ENCODE data around the gene SUCLG2.
"Not testable (repeated sequence)": the region's sequence is repeated elsewhere in the genome, so short reads cannot be mapped to it uniquely, and the experiment has no call there.

The SUCLG2 gene

DNA sequence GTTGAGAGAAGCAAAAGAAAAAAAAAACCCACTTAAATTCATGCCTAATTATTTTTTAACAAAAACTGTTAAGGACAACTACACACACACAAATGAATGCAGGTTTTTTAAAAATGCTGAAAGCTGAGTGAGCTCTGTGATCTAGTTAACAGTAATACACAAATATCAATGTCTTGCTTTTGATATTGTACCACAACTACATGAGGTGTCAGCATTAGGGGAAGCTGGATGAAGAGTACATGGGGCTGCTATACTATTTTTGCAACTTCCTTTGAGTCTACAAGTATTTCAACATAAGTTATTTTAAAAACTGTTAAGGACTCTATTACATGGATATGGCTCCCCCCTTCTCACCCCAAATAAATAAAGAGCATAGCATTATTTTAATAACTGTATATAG lies 44.7 kb downstream of the SUCLG2 start:
- no peak for DNase-seq (ENCODE audit: low read depth)

DNA sequence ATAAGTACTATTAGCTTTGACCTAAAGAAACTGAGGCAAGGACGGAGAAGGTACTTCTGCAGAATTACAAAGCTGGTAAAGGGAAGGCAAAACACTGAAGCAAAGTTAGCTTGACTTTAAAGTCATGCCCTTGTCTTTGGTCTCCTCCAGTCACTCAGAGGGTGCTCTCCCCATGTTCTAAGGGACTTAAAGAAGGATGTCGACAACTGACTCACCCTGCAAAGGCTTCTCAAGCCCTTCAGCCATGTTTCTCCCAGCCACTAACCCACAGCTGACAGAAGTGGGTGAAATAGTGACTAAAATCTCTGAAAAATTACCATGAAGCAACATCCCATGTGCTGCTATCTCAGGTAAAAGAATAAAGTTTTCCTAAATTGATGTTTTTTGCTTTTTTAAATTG lies 46.4 kb downstream of the SUCLG2 start:
- no peak for DNase-seq (ENCODE audit: low read depth)

DNA sequence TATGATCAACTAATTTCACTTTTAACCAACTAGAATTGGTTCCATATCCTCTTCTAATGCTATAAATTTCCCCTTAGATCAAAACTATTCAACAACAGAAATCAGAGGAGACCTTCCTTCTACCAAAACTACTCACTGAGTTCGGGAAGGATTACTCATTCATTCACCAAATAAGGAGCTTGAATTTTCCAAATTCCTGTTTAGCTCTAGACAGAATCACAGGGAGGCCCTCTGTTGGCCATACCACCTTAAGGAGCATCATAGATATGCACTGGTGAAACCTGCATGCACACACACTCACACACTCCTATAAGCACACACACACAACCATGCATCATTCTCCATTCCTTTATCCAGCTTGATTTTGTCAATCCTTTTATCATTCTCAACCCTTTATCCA lies 49.0 kb downstream of the SUCLG2 start:
- DNase-seq (ENCODE audit: low read depth), result no peak

DNA sequence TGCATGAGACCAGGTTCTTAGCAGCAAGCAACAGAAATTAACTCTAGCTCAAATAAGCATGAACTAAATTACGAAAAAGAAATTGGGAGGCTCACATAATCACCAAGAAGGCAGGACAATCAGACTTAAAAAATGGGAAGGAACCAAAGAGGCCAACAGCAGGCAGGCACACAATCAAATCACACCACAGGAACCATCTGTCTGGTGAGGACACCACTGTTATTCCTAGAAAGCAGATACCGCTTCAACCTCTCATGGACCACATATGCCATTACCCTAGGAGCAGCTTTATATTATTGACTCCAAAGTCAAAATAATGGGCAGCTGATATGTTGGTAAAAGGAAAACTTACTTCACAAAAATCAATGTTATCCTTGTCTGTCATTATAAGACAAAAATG lies 51.6 kb downstream of the SUCLG2 start:
- DNase-seq (ENCODE audit: low read depth), result no peak

GRCh38 chr3:67601919-67602608 lies 52.3 kb downstream of the SUCLG2 start:
- DNase-seq (ENCODE audit: low read depth), result no peak

DNA sequence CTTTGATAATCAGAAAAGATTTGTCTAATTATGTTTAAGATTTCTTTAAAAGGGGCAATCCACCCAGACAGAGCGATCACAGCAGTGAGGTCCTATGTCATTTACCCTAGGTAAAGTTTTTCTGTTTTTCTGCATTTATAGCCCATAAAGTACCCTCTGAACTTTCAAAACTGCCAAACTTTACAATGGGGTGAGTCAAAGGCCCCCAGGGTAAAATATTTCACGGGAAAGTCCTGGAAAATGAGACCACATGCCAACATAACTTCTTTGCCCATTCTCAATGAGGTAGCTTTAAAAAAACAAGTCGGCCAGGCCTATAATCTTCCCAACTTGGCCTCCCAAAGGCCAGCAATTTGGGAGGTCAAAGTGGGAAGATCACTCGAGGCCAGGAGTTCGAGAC lies 53.0 kb downstream of the SUCLG2 start:
- no peak for DNase-seq (ENCODE audit: low read depth)

DNA sequence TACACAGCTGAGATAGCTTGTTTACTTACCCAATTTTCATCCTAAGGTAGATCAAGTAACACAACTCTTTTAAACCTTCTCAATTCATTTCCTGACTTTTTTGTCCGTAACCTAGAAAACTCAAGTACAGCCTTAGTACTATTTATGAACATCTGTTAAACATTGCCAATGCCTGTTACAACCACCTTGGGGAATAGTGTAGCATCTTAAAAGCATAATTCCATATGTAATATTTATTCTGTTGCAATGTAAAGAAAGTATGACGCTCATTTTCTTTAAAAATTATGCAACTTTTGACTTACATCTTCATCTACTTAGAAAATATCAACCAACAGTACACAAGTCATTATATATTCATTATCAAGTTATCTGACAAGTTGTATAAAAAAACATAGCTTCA lies 54.6 kb downstream of the SUCLG2 start:
- no peak for DNase-seq (ENCODE audit: low read depth)

GRCh38 chr3:67598814-67599556 lies 55.4 kb downstream of the SUCLG2 start:
- no peak for DNase-seq (ENCODE audit: low read depth)

GRCh38 chr3:67595424-67595823 lies 59.0 kb downstream of the SUCLG2 start:
- DNase-seq (ENCODE audit: low read depth), result no peak

GRCh38 chr3:67593761-67594234 lies 60.6 kb downstream of the SUCLG2 start:
- DNase-seq (ENCODE audit: low read depth), result no peak

DNA sequence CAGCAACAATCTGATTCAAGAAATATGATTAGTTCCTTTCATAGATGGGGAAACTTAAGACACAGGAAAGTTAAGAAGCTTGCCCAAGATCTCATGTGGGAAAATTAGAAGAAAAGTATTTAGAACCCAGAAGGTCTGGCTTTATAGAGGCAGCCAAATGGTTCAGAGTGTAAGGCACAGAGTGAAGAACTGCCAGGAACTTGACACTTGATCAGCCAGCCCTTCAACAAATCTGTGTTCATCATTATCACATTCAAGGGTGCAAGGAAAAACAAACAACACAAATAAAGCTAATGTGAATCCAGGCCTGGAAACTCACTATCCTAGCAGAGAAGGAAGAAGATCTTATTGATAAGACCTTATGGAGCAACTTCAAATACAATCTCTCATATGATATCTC lies 62.4 kb downstream of the SUCLG2 start:
- no peak for DNase-seq (ENCODE audit: low read depth)

GRCh38 chr3:67587811-67588210 lies 66.6 kb downstream of the SUCLG2 start:
- no peak for DNase-seq (ENCODE audit: low read depth)

- no peak for DNase-seq (ENCODE audit: low read depth)
Measured at GRCh38 chr3:67587301-67587700, 67.1 kb downstream of the SUCLG2 start.

DNA sequence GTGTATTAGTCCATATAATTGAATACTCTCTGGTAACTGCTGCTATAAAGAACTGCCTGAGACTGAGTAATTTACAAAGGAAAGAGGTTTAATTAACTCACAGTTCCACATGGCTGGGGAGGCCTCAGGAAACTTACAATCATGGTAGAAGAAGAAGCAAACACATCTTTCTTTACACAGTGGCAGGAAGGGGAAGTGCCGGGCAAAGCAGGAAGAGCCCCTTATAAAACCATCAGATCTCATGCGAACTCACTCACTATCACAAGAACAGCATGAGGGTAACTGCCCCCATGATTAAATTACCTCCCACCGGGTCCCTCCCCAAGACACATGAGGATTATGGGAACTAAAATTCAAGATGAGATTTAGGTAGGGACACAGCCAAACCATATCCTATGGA lies 69.8 kb downstream of the SUCLG2 start:
- DNase-seq (ENCODE audit: low read depth), result not testable (repeated sequence)

GRCh38 chr3:67580430-67581000 lies 73.9 kb downstream of the SUCLG2 start:
- DNase-seq (ENCODE audit: low read depth), result no peak

DNA sequence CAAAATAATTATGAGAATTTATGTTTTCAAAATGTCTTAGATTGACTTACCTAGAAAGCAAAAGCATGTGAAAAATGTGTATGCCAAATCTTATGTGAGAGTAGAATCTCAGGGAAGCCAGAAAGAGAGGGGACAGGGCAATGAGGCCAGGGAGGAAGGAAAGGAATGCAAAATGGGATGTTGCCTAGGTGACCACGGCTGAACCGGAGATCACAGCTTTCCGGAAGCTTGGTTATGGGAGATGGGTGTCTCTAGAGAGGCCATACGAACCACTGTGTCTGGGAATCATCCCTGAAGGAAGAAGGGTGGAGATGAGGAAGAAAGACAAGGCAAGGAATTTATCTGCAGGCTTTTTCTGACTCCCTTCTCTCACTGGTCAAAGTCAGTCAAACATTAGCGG lies 76.0 kb downstream of the SUCLG2 start:
- no peak for DNase-seq (ENCODE audit: low read depth)

DNA sequence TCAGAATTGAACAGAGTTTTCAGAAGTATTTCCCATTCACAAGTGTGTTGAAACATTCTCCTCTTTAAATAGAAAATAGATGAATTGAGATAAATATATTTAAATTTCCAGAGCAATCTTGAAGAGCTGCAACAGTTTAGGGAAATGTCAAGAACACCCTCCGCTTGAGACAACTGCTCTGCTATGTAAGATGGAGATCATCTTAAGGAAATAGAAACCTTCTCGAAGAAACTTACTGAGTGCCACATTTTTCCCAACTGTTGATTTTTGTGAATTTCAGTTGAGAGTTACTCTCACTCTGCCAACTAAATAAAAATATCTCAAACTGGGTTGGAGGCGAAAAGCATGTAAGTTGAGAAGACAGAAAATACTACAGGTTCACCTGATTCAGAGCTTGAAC lies 78.0 kb downstream of the SUCLG2 start:
- DNase-seq (ENCODE audit: low read depth), result no peak

- no peak for DNase-seq (ENCODE audit: low read depth)
Measured at GRCh38 chr3:67569324-67569723, 85.1 kb downstream of the SUCLG2 start.

- DNase-seq (ENCODE audit: low read depth), result no peak
Measured at GRCh38 chr3:67567893-67568292, 86.5 kb downstream of the SUCLG2 start.

GRCh38 chr3:67564973-67565372 lies 89.4 kb downstream of the SUCLG2 start:
- no peak for DNase-seq (ENCODE audit: low read depth)

DNA sequence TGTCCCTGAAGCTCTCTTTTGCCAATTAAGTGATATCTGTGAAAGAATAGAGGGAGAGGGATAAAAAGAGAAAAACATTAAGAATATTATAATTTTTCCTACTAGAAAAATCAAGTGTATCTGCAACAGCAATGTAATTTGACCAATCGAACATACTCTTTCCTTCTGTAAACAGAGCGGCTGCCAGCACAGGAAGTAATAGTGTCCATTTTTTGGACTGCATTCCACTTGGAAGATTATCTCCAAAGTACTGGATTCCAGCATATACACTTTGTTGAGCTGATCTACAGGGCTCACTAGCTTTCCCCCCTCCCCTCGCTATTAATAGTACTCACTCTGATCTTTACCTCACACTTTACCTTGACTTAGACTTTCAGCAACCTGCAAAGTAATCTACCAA lies 90.4 kb downstream of the SUCLG2 start:
- DNase-seq (ENCODE audit: low read depth), result no peak

DNA sequence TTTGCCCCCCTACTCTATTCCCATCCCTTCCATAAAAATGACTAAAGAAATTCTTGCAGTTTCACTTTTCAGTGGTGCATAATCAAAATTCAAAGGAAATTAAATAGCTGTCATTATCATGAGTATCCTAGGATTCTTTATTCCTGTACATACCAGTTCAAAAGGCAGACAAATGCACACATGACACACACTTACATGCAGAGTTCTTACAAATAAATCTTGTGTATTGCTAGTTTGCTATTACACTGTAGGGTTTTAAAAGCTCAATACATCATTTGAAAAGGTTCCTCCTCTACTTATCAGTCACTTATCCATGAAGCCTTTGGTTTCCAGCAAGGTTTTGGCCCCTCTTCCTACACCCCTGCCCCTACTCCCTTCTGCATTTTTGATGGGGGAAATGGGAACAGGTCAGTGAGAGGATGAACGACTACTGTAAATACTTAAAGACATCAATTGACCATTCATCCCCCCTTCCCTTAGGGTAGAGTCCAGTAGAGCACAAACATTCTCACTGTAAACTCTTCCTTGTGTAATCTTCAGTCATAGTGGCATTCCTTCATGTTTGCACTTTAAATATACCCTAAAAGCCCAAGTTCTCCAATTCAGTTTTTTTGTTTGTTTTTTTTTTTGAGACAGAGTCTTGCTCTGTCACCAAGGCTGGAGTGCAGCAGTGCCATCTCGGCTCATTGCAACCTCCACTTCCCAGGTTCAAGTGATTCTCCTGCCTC lies 92.6 kb downstream of the SUCLG2 start:
- no peak for DNase-seq (ENCODE audit: low read depth)

DNA sequence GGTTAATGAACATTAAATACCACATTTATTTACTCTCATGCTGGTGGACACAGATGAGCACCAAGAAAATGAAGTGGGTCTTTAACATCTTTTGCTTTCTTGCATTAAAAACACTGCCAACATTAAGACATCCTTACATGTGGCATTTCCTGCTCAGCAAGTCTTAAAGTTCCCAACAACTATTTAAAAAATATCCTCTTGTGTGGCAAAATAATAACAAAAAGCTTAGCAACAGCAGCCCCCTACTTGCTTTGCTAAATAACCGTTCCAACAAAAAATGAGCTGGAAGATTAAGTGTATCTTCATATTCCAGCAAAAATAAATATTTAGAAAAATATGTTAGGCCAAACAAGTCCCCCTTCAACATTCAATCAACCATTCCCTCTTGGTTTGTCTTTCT lies 93.1 kb downstream of the SUCLG2 start:
- DNase-seq (ENCODE audit: low read depth), result no peak

Data from activated gamma-delta T cell treated with anti-CD3 and anti-CD28 coated beads, Interleukin-2, amount 50 U/mL, for 16 hours (primary cell).